NOMO-1 (cell line): Measurements from ENCODE around the gene UNC45A.
"Not testable (repeated sequence)": the region's sequence is repeated elsewhere in the genome, so short reads cannot be mapped to it uniquely, and the experiment has no call there.

Experiments used
- DNase-seq, 2 experiments: peaks; one replicate each; lab custom pipeline; 2025; ENCODE audit not compliant: unreplicated experiment in 2 of 2; lab: John Stamatoyannopoulos, UW

The UNC45A gene

DNA sequence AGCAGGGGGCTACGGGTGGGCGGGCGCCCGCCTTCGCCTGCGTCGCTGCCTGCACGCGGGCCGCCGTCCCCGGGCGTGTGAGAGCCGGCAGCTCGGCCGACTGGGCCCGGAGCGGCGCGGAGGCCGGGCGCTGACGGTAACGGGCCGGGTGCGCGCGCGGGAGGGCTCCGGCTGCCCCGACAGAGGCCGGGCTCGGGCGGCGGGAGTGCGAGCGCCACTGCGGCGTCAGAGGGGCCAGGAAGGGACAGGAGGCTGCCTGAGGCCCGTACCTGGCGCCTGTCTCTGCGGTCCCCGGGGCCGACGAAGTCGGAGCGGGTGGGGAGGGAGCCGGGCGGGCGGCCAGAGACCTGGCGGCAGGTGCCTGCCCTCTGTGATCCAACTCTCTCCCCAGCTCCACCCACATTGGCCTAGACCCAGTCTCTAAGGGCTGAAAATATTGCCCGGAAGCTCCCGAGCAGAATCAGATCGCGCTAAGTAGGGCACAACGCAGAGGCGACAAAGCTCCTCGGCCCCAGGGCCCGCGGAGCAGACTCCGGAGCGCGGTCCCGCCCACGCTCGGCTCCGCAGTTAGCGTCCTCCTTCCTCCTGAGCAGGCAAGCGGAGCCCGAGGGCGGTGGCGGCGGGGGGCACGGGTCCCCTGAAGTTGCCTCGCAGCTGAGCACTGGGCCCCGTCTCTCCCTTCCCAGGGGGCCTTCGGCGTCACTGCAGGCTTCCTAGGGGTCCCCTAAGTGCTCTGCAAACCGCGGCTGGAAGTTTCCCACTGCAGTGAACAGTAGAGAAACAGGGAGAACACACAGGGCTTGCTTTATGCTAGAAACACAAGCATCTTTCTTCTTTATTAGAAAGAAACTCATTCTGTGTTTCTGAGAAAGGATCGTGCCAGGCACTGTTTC, 32.0 kb upstream of the UNC45A start, which contains the start of gene MAN2A2:
MAN2A2 (plus strand) TSS at position 463 of the 893 bp plus-strand sequence. CDS start 906 bp downstream, outside the sequence.
- DNase-seq = peak; percentile 56 to 59

GRCh38 chr15:90903733-90904536, 31.1 kb upstream of the UNC45A start:
- DNase-seq = no peak

DNA sequence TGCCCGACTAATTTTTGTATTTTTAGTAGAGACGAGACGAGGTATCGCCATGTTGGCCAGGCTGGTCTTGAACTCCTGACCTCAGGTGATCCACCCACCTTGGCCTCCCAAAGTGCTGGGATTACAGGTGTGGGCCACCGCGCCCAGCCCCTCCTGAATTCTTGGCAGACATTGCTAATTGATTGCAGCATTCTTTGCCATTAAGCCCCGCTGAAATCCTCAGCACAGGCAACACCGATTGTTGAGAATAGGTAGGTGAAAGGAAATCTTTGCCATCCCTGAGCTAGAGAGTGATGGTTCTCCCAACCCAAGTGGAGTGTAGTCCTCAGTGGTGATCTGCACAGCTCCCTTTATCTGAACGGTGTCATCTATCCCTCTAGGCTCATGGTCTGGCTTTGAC, 30.3 kb upstream of the UNC45A start:
- DNase-seq = no peak

DNA sequence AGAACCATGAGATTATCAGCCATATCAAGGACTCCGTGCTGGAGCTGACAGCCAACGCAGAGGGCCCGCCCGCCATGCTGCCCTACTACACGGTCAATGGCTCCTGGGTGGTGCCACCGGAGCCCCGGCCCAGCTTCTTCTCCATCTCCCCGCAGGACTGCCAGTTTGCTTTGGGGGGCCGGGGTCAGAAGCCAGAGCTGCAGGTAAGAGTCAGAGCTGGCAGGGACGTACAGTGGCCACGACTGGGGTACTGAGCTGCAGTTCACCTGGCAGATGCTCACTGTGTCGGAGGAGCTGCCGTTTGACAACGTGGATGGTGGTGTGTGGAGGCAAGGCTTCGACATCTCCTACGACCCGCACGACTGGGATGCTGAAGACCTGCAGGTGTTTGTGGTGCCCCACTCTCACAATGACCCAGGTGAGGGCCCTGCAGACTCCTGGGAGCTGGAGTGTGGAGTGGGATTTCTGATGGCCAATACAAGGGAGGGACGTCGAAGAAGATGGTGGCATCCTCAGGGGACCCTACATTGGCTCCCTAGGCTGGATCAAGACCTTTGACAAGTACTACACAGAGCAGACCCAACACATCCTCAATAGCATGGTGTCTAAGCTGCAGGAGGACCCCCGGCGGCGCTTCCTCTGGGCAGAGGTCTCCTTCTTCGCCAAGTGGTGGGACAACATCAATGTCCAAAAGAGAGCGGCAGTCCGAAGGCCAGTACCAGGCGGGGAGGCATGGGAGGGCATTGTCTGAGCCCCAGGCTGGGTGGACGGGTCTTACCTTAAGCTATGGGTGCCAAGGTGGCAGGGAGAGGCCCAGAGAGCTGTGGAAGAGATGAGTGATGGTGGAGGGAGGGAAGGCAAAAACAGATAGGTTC, 29.5 kb upstream of the UNC45A start:
- no peak for DNase-seq

DNA sequence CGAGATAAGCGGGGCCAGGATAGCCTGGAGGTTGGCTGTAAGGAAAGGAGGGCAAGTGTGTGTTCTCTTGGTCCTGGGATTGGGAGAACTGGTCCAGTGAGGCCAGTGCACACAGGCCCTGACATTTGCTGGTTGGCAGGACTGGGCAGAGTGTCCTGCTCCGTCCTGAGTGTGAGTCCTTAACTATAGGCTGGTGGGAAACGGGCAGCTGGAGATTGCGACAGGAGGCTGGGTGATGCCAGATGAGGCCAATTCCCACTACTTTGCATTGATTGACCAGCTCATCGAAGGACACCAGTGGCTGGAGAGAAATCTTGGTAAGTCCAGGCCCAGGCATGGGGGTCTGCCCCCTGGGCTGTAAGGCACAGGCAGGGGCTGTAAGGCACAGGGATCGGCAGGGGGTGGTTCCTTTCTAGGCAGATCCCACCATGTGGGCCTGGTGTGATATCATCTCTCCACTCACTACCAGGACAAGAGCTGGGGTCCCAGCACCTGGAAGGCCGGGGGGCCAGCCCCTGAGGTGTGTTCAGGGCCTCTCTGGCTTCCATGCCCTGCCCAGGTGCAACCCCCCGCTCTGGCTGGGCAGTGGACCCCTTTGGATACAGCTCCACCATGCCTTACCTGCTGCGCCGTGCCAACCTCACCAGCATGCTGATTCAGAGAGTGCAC, 28.8 kb upstream of the UNC45A start:
- DNase-seq = no peak

DNA sequence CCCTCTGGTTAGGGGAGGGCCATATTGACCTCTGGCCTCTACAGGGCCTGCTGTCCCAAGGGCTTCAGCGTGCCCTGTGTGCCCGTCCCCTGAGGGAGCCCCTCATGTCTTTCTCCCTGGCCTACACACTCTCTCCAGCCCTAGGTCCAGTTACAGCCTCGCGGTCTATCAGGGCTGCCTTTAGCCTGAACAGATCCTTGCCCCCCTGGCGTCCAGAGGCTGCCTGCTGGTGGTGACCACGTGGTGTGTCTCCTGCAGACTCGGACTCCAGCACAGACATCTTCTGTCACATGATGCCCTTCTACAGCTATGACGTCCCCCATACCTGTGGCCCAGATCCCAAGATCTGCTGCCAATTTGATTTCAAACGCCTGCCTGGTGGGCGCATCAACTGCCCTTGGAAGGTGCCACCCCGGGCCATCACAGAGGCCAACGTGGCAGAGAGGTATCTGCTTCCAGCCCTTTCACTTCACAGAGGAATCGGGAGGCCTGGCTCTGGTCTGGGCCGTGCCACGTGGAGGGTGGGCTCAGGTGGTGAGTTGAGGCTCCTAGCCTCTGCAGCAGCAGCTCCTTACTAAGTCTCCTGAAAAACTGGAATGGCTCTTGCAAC, 27.9 kb upstream of the UNC45A start:
- no peak for DNase-seq

DNA sequence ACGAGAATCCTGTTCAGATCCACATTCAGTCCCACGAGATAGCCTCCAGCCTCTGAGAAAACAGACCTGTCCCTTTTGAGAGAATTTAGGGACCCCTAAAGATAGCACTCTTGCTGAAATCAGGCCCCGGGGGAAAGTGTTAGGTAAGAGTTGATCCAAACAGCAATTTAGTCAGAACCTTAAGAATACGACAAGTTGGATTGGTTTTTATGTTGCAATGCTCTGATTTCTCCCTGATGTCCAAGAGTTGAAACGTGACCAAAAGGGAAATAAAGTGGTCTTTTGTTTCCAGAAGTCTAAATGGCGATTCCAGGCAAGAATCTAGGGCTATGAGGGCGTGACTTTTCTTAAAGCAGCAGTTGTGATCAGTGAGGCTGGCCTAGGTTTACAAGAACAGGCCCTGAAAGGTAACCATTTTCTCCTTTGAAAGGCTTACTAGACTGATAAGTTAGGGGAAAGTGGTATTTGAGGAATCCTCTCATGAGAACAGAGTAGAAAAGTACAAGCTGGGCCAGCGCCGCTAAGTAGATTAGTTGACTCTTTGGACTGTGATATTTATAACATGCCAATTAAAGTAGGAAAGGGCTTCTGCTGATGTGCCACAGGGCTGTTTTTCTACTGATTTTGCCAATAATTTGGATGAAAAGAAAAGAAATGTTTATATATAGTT, 27.1 kb upstream of the UNC45A start:
- DNase-seq = no peak

DNA sequence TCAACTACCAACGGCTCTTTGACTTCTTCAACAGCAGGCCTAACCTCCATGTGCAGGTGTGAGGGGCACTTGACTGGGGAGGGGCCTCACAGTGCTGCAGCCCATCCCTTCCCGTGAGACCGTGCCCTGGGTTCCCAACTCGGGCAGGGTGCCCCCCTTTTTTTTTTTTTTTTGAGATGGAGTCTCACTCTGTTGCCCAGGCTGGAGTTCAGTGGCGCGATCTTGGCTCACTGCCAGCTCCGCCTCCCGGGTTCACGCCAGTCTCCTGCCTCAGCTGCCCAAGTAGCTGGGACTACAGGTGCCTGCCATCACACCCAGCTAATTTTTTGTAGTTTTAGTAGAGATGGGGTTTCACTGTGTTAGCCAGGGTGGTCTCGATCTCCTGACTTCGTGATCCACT, 25.6 kb upstream of the UNC45A start:
- not testable (repeated sequence) for DNase-seq

DNA sequence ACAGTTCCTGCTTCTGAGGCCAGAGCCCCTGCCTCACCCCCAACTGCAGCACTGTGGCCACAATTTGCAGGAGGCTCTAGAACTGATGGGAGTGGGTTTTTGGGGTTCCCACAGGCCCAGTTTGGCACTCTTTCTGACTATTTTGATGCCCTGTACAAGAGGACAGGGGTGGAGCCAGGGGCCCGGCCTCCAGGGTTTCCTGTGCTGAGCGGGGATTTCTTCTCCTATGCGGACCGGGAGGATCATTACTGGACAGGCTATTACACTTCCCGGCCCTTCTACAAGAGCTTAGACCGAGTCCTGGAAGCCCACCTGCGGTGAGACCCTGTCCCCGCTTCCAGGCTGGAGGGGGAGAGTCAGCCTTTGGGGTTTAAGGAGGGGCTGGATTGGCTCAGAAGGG, 25.1 kb upstream of the UNC45A start:
- DNase-seq = no peak

- DNase-seq = no peak
These were observed 24.4 kb upstream of the UNC45A start for GRCh38 chr15:90910441-90911301.

DNA sequence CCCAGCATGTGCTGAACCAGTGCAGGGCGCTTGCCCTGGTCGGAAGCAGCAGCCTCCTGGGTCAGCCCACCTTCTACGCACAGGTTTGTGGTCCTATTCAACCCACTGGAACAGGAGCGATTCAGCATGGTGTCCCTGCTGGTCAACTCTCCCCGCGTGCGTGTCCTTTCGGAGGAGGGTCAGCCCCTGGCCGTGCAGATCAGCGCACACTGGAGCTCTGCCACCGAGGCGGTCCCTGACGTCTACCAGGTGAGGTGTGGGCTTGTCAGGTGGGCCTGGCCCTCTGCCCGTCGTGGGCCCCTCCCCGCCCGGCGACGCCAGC, 23.8 kb upstream of the UNC45A start:
- no peak for DNase-seq

GRCh38 chr15:90911906-90912769, 22.9 kb upstream of the UNC45A start:
- no peak for DNase-seq

DNA sequence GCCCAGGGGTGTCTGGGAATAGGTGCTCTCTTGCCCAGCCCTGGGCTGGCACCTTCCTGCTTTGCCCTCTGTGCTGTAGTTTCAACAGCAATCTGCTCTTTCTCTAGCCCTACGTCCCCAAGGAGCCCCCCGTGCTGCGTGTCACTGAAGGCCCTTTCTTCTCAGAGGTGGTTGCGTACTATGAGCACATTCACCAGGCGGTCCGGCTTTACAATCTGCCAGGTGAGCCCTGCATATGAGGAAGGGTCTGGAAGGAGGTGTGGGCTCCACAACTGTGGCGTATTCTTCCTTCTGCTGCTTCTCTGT, 22.4 kb upstream of the UNC45A start:
- DNase-seq = no peak

DNA sequence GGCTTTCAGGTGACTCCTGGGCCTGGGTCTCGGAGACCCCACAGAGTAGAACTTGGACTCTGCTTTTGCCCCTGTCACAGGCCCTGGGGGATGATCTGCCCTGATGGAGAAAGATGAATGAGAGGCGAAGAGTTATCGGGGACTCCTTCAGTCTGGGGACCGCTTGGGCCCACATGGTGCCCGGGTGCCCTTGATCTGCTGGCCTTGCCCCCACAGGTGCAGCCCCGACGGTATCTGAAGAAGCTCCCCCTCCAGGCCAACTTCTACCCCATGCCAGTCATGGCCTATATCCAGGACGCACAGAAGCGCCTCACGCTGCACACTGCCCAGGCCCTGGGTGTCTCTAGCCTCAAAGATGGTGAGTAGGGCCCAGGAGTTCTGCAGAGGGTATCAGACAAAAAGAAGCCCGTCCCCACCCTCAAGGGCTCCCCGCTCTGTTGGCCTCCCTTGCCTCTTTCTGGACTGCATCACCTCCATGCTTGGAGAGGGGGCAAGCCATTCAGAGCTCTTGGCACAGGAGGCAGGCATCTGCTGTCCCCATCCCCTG, 21.6 kb upstream of the UNC45A start:
- DNase-seq = no peak

DNA sequence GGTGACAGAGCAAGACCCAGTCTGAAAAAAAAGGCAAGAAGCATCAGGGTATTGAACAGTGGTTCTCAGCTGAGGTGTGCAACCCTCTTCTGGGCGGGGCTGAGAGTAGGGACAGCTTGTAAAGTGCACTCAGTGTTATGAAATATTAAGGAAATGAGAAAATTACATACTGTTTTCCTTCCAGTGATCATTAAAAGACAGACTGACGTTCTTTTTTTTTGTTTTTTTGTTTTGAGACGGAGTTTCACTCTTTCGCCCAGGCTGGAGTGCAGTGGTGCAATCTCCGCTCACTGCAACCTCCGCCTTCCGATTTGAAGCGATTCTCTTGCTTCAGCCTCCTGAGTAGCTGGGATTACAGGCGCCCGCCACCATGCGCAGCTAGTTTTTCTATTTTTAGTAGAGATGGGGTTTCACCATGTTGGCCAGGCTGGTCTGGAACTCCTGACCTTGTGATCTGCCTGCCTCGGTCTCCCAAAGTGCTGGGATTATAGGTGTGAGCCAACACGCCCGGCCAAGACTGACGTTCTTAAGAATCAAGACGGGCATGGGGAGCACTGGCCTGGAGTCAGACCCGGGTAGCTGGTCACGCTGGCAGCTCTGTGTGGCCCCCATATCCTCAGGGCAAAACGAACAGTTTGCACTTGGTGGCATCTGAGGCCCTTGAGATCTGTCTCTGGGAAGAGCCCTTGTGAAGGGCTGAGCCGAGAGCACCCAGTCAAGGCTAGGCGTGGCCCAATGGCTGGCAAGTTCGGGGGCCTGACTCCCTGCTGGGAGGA, 20.6 kb upstream of the UNC45A start:
- peak; percentile 41 to 84 for DNase-seq

DNA sequence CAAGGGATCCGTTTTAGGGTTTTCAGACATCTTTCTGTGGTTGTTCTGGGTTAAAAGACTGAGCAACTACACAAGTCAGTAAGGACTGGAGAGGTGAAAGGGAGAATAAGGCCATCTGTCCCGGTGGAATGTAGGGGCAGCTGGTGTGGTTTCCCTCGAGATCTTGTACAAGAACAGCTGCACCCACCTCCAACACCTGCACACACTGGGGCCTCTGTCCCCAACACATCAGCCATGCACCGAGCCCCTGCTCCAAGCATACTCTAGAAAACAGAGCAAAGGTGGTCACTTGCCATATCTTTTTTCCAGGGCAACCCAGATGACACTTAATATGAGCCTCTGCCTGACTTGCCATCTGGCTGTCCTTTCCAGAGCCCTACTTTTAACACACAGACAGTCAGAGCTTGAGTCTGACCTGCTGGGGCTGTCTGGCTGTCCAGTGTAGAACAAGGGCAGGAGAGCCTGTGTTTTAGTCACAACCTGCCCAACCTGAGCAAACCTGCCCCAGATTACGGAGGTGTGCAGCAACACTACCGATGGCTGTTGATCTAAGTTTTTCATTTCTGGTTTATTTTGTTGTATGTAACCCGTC, 19.8 kb upstream of the UNC45A start:
- DNase-seq = no peak
